Measurements from ENCODE around the gene ASTL.

Gene ASTL

DNA sequence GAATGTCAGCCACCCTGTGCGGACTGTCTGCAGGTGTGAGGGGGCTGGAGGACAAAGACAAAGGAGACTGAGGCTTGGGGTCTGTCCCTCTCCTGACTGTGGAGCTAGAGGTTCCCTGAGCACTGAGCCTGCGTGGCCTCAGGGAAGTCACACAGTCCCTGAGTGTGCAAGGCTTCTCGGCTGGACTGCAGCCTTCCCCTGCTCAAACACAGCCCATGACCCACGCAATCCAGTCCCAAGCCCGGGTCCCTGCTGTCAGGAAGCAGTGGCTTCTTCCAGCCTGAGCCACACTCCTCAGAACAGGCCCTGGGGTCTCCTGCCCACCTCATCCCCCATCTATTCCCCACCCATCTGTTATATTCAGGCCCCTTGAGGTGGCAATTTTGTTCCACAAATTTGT is 2.7 kb downstream of the ASTL start:
- no peak overlapping the region for H3K4me3 ChIP-seq (replicated peaks; ENCODE audit: low read depth, low read length)
- TF ChIP-seq, protein P1, sequence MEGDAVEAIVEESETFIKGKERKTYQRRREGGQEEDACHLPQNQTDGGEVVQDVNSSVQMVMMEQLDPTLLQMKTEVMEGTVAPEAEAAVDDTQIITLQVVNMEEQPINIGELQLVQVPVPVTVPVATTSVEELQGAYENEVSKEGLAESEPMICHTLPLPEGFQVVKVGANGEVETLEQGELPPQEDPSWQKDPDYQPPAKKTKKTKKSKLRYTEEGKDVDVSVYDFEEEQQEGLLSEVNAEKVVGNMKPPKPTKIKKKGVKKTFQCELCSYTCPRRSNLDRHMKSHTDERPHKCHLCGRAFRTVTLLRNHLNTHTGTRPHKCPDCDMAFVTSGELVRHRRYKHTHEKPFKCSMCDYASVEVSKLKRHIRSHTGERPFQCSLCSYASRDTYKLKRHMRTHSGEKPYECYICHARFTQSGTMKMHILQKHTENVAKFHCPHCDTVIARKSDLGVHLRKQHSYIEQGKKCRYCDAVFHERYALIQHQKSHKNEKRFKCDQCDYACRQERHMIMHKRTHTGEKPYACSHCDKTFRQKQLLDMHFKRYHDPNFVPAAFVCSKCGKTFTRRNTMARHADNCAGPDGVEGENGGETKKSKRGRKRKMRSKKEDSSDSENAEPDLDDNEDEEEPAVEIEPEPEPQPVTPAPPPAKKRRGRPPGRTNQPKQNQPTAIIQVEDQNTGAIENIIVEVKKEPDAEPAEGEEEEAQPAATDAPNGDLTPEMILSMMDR (IDR thresholded peaks at IDR 0.05; ENCODE audit: low read depth, low read length, missing control alignments): no peak

DNA sequence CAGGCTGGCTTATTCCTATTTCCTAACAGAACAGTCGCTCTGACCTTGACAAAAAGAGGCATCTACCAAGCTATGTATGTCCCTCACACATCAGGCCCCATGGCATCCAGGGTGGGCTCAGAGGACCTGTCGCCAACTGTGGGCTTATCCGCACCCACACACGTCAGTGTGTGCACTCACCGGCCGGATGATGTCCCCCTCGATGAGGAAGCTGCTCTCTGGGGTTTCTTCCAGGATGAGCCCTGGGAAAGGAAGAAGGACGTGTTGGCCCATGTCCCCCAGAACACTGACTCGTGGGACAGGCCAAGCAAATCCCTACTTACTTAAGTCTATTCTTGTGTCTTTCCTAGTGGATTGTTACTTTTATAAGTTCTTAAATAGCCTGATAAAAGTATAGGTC is 3.1 kb downstream of the ASTL start:
- TF ChIP-seq, protein P1 (IDR thresholded peaks at IDR 0.05; ENCODE audit: low read depth, low read length, missing control alignments): no peak
- DNase-seq (ENCODE audit: extremely low read depth, low read depth): no peak
- no peak overlapping the region for H3K4me3 ChIP-seq (replicated peaks; ENCODE audit: low read depth, low read length)

More for the DNA sequence above, 2.7 kb downstream of the ASTL start:
- no peak for DNase-seq (ENCODE audit: extremely low read depth, low read depth)

DNA sequence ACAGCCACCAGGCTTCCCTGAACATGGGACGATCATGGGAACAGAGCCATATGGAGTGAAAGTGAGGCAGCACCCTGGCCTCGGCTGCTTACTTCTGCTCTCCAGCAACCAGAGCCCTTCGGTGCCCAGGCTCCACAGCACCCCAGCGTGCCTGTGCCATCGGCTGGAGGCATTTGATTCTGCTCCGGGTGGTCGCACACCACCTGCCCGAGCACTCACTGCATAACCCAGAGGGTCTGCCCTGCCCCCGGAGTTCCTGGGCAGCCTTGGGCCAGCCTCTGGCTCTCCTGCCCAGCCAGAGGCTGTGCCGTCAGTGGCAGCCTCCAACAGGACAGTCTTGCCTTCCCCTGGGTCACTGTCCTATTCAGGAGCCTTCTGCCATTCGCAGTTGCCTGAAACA is 3.9 kb downstream of the ASTL start:
- H3K4me3 ChIP-seq (replicated peaks; ENCODE audit: low read depth, low read length): no peak overlapping the region
- TF ChIP-seq, protein P1 (IDR thresholded peaks at IDR 0.05; ENCODE audit: low read depth, low read length, missing control alignments): no peak
- no peak for DNase-seq (ENCODE audit: extremely low read depth, low read depth)

GRCh38 chr2:96131813-96132745 is 6.2 kb downstream of the ASTL start:
- H3K4me3 ChIP-seq (replicated peaks; ENCODE audit: low read depth, low read length): no peak overlapping the region
- no peak for DNase-seq (ENCODE audit: extremely low read depth, low read depth)
- TF ChIP-seq, protein P1 (IDR thresholded peaks at IDR 0.05; ENCODE audit: low read depth, low read length, missing control alignments): no peak

DNA sequence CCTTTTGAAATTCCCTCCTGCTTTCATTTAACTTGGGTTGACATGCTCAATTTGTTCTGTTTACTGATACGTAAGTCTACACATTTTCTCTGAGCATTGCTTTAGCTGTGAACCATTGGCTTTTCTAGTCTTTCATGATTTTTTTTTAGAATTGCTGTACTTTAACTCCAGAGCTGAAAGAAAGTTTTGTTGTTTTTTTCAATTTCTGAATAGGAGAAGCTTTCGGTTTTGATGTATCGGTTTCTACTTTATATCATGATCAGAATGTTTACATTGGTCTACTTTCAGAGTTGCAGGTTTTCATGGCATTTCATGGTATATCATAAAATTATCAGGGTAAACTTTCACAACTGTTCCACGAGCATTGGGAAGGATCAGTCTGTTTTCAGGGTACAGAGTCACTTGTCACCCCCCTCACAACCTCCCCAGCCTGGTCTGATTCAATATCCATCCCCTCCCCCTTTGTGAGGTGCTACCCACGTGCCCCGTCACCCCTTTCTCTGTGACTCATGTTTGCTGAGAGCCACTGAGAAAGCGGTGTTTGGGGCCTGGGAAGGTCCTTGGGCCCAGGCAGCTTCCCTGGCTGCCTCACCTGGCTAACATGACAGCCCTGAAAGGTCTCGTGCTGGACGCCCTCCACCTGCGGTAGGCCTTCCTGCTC is 7.0 kb downstream of the ASTL start:
- H3K4me3 ChIP-seq (replicated peaks; ENCODE audit: low read depth, low read length): no peak overlapping the region
- TF ChIP-seq, protein P1 (IDR thresholded peaks at IDR 0.05; ENCODE audit: low read depth, low read length, missing control alignments): no peak
- no peak for DNase-seq (ENCODE audit: extremely low read depth, low read depth)

- no peak for DNase-seq (ENCODE audit: extremely low read depth, low read depth)
- TF ChIP-seq, protein P1 (IDR thresholded peaks at IDR 0.05; ENCODE audit: low read depth, low read length, missing control alignments): no peak
- no peak overlapping the region for H3K4me3 ChIP-seq (replicated peaks; ENCODE audit: low read depth, low read length)
Observed at GRCh38 chr2:96130483-96130882, 7.8 kb downstream of the ASTL start.
